Liver (tissue), 3 donors: Measurements from ENCODE around the gene GINM1.

Experiments
- ATF3 ChIP-seq: IDR thresholded peaks from 2 replicates; pipeline ENCODE4 v1.6.1; 2016; ENCODE audit warnings: antibody characterized with exemption
- CTCF ChIP-seq: fragments of 150-350 bp; IDR thresholded peaks from 2 replicates; pipeline ENCODE4 v1.5.1; 2017; ENCODE audit warnings: improper control_type of control experiment, low read depth, low read length; ENCODE audit not compliant: missing input control
- EGR1 ChIP-seq, 2 donors: IDR thresholded peaks; 2 replicates each; pipeline ENCODE4 v1.6.1; 2016 to 2018; ENCODE audit warnings: antibody characterized with exemption in 2 of 2, low read depth in 2 of 2
- JUND ChIP-seq, 2 donors: IDR thresholded peaks; 2 replicates each; pipeline ENCODE4 v1.6.1; 2016; ENCODE audit warnings: antibody characterized with exemption in 2 of 2
- MAX ChIP-seq: IDR thresholded peaks from 2 replicates; pipeline ENCODE4 v1.6.1; 2016; ENCODE audit warnings: antibody characterized with exemption
- RAD21 ChIP-seq, 2 donors: IDR thresholded peaks; 2 replicates each; pipeline ENCODE4 v1.6.1; 2016; ENCODE audit warnings: antibody characterized with exemption in 2 of 2, mild to moderate bottlenecking in 2 of 2
- REST ChIP-seq: IDR thresholded peaks from 2 replicates; pipeline ENCODE4 v1.6.1; 2016; ENCODE audit warnings: antibody characterized with exemption, mild to moderate bottlenecking
- RXRA ChIP-seq, 2 donors: IDR thresholded peaks; 2 replicates each; pipeline ENCODE4 v1.6.1; 2017 to 2018; ENCODE audit warnings: antibody characterized with exemption in 2 of 2, mild to moderate bottlenecking in 1 of 2
- SP1 ChIP-seq: IDR thresholded peaks from 2 replicates; pipeline ENCODE4 v1.6.1; 2018; ENCODE audit warnings: antibody characterized with exemption, mild to moderate bottlenecking
- TAF1 ChIP-seq: conservative IDR thresholded peaks from 2 replicates; pipeline ENCODE4 v1.6.1; 2016; ENCODE audit warnings: antibody characterized with exemption, mild to moderate bottlenecking
- YY1 ChIP-seq: IDR thresholded peaks from 2 replicates; pipeline ENCODE4 v1.6.1; 2016; ENCODE audit warnings: antibody characterized with exemption, mild to moderate bottlenecking
- ZBTB33 ChIP-seq: IDR thresholded peaks from 2 replicates; pipeline ENCODE4 v1.6.1; 2016; ENCODE audit warnings: antibody characterized with exemption
- donor health status: healthy.
- donor health status: healthy.

GRCh38 chr6:149634315-149634714, 68.1 kb downstream of the GINM1 start:
- TF ChIP-seq EGR1 (IDR thresholded peaks at IDR 0.05; ENCODE audit: low read depth in 2 of 2): no peak
- TF ChIP-seq RAD21 (IDR thresholded peaks at IDR 0.05): no peak
- TF ChIP-seq CTCF: no peak
- TF ChIP-seq TAF1: no peak
- no peak for TF ChIP-seq YY1
- TF ChIP-seq ATF3: no peak
- no peak for TF ChIP-seq JUND (IDR thresholded peaks at IDR 0.05)
- TF ChIP-seq ZBTB33: no peak
- no peak for TF ChIP-seq REST
- TF ChIP-seq RXRA (IDR thresholded peaks at IDR 0.05): no peak
- TF ChIP-seq MAX: no peak
- TF ChIP-seq SP1: no peak
